Body of pancreas (tissue), 4 donors: ENCODE data around the gene PATE1. TPM values are rescaled to one million over a fixed set of nuclear protein-coding genes. Genes with fewer than 3 reads are reported as not detected.

ENCODE experiments used
- ATAC-seq: fragments of 150-250 bp; one replicate; pipeline ENCODE4 v1.9.1; 2016
- DNase-seq, 4 donors: peaks; one replicate each; pipeline ENCODE4 v3.0.0-alpha.2; 2019
- H3K27ac ChIP-seq, 4 donors: fragments of 200-600 bp; sonication (generic); 1 replicate in 3 of 4; 2 replicates in 1 of 4; pipeline versions ENCODE4 v1.5.1 to v1.6.1; 2016 to 2019; ENCODE audit warnings: mild to moderate bottlenecking in 1 of 4, mixed read lengths in 1 of 4, moderate library complexity in 1 of 4
- H3K27me3 ChIP-seq, 2 donors: fragments of 200-600 bp; sonication (generic); one replicate each; pipeline ENCODE4 v1.6.0; 2016; ENCODE audit warnings: mild to moderate bottlenecking in 1 of 2
- H3K36me3 ChIP-seq, 2 donors: fragments of 200-600 bp; sonication (generic); replicated peaks in 1 of 2; 2 replicates each; pipeline ENCODE4 v1.5.1; 2016; ENCODE audit warnings: low read depth in 2 of 2; ENCODE audit not compliant: insufficient read depth in 1 of 2
- H3K4me1 ChIP-seq: fragments of 200-600 bp; sonication (generic); one replicate; pipeline ENCODE4 v1.6.0; 2016
- H3K4me3 ChIP-seq, 2 donors: fragments of 200-600 bp; sonication (generic); 1 replicate in 1 of 2; 2 replicates in 1 of 2; pipeline ENCODE4 v1.5.1; 2016 to 2019
- H3K9me3 ChIP-seq, 3 donors: fragments of 200-600 bp; sonication (generic); 1 replicate in 2 of 3; 2 replicates in 1 of 3; pipeline ENCODE4 v1.5.1; 2016
- CTCF ChIP-seq, 7 experiments: fragments of 450-650 bp in 4 of 7; fragments of 200-600 bp in 3 of 7; sonication (generic) in 3 of 7; IDR thresholded peaks; one replicate each; pipeline ENCODE4 v1.5.1; 2016 to 2019; ENCODE audit warnings: antibody characterized with exemption in 7 of 7
- POLR2A ChIP-seq, 3 donors: fragments of 450-650 bp; IDR thresholded peaks; one replicate each; pipeline ENCODE4 v1.6.1; 2016; ENCODE audit warnings: antibody characterized with exemption in 3 of 3, mild to moderate bottlenecking in 2 of 3
- WGBS, 2 donors: methylation state at CpG; one replicate each; pipeline ENCODE4 v1.1.5; 2017; 5-methylcytosine and 5-hydroxymethylcytosine counted together
- intact Hi-C: fragments of 100-400 bp; cut with DNase I; formaldehyde crosslinking; loops from one replicate; pipeline ENCODE4 v1.15.1; 2023
- total RNA-seq, 2 donors: library from RNA; depleted of rRNA; stranded (reverse); fragments of >200 nt; gene quantifications; one replicate each; pipeline ENCODE4 v1.1.0, GENCODE V29; 2016

PATE1 gene
- total RNA-seq, 2 donors from 2014 or later, result not detected

GRCh38 chr11:125784678-125785077 is 38.6 kb downstream of the PATE1 start:
- no peak overlapping the region for H3K4me3 ChIP-seq
- no peaks in the 10 kb centered on the region for H3K9me3 ChIP-seq
- no peak overlapping the region for H3K27ac ChIP-seq
- ATAC-seq, result no peak
- no peaks in the 10 kb centered on the region for H3K4me1 ChIP-seq
- WGBS, 2 donors, result 37 to 53% methylated on average over 2 of the region's 2 CpGs
- no peaks in the 10 kb centered on the region for H3K27me3 ChIP-seq
- intact Hi-C loops, result no loop called here
- H3K36me3 ChIP-seq, result no peaks in the 10 kb centered on the region
- DNase-seq, result no peak
- TF ChIP-seq CTCF (IDR thresholded peaks at IDR 0.05), result no peak
- no peak for TF ChIP-seq POLR2A (IDR thresholded peaks at IDR 0.05)

- Histone ChIP-seq H3K27ac (no peak within 1 kb of the TSS), H3K27me3 (no peaks in the 10 kb centered on the region), H3K4me1 (no peaks in the 10 kb centered on the region), H3K36me3 (no peaks in the 10 kb centered on the region), H3K9me3 (no peaks in the 10 kb centered on the region), H3K4me3 (no peak within 1 kb of the TSS)
- DNase-seq (no peak), ATAC-seq (no peak)
- intact Hi-C loops, result no loop called here
- 36 to 40% methylated on average over 2 of the region's 2 CpGs for WGBS, 2 donors
- TF ChIP-seq CTCF (IDR thresholded peaks at IDR 0.05) (no peak), POLR2A (IDR thresholded peaks at IDR 0.05) (no peak)
Measured at GRCh38 chr11:125787827-125788226, 41.7 kb downstream of the PATE1 start, which contains the start of gene PATE3. Gene PATE3, plus strand, starts transcription at chr11:125788127. Its CDS starts 25 bp downstream, at chr11:125788152.

GRCh38 chr11:125790825-125791224 is 44.7 kb downstream of the PATE1 start:
- ATAC-seq, result no peak
- no peak for DNase-seq
- WGBS, 2 donors, result 79 to 89% methylated on average over 4 of the region's 4 CpGs
- Histone ChIP-seq H3K4me1 (no peaks in the 10 kb centered on the region), H3K4me3 (no peak overlapping the region), H3K9me3 (no peaks in the 10 kb centered on the region), H3K27me3 (no peaks in the 10 kb centered on the region), H3K27ac (no peak overlapping the region), H3K36me3 (no peaks in the 10 kb centered on the region)
- TF ChIP-seq POLR2A (IDR thresholded peaks at IDR 0.05), result no peak
- no peak for TF ChIP-seq CTCF (IDR thresholded peaks at IDR 0.05)
- intact Hi-C loops, result no loop called here

GRCh38 chr11:125797641-125798040 is 51.6 kb downstream of the PATE1 start:
- intact Hi-C loops, result no loop called here
- H3K27me3 ChIP-seq, result no peaks in the 10 kb centered on the region
- no peaks in the 10 kb centered on the region for H3K36me3 ChIP-seq
- peaks cover 0 to 7% (median 0%) of the 10 kb centered on the region in 3 donors for H3K9me3 ChIP-seq
- DNase-seq, result no peak
- TF ChIP-seq POLR2A (IDR thresholded peaks at IDR 0.05) (no peak), CTCF (IDR thresholded peaks at IDR 0.05) (no peak)
- no peak for ATAC-seq
- 30 to 34% methylated on average over 4 of the region's 4 CpGs for WGBS, 2 donors
- H3K4me1 ChIP-seq, result no peaks in the 10 kb centered on the region
- H3K4me3 ChIP-seq, result no peak overlapping the region
- H3K27ac ChIP-seq, result no peak overlapping the region

Other genes with a start within 250 kb of the PATE1 start
- gene EI24, start 176.8 kb upstream of the PATE1 start, total RNA-seq, result 10 to 100 TPM; 63.3 to 75.2 TPM
- 10 to 100 TPM; 22.1 to 70.3 TPM for gene STT3A, start 153.4 kb upstream of the PATE1 start, total RNA-seq
- gene CHEK1, start 121.1 kb upstream of the PATE1 start, total RNA-seq, result 1 to 10 TPM in 1 of 2 donors, under 1 TPM in 1; 0.33 to 1.8 TPM
- gene ACRV1, start 65.4 kb upstream of the PATE1 start, total RNA-seq, result not detected
- gene PATE2, start 32.5 kb downstream of the PATE1 start, total RNA-seq, result not detected
- not detected for gene PATE3, start 41.8 kb downstream of the PATE1 start, total RNA-seq
- not detected for gene PATE4, start 87.0 kb downstream of the PATE1 start, total RNA-seq
- gene HYLS1, start 141.4 kb downstream of the PATE1 start, total RNA-seq, result 1 to 10 TPM in 1 of 2 donors, under 1 TPM in 1; 0.33 to 1.3 TPM
- gene PUS3, start 156.9 kb downstream of the PATE1 start, total RNA-seq, result 1 to 10 TPM; 1.6 to 9.6 TPM
- gene DDX25, start 158.2 kb downstream of the PATE1 start, total RNA-seq, result under 1 TPM in 1 of 2 donors, not detected in 1; 0.26 TPM
- gene VSIG10L2, start 199.8 kb downstream of the PATE1 start, total RNA-seq, result not detected